ENCODE data around the gene SHF.

Gene SHF

DNA sequence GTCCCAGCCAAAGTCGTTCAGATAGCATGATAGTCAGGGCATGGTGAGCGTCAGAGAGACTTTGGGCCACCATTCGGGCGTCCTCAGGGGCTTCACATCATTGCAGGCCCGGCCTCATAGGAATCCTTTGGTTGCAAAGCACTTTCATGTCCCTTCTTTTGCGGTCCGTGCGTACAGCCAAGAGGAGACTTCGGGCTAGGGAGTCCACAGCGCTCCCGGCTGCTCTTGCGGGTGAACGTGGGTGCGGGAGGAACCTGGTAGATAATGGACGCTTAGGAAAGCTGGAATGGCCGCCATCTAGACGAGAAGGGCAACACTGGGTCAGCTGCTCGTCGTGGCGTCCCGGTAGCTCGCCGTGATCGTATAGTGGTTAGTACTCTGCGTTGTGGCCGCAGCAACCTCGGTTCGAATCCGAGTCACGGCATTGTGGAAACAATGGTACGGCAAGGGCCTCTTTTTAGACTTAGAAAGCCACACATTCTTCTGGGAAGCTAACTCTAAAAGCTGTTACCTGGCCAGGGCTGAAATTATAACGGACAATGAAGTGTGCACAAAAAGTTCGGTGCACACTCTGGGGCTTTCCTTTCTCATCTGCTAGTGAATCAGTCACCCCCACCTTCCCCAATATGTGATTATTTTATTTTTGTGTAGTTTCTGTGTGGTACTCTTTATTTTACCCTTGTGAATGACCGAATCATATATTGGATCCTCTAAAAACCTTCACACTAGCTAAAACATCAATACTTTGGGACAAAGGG is 13.2 kb upstream of the SHF start:
- TF ChIP-seq CTCF (IDR thresholded peaks at IDR 0.05; ENCODE audit: insufficient read depth, low read length, poor library complexity, severe bottlenecking): no peak
- Histone ChIP-seq H3K27me3 (replicated peaks; ENCODE audit: control insufficient read depth, insufficient read depth, low read length) (no peaks in the 10 kb centered on the region), H3K36me3 (ENCODE audit: control insufficient read depth, insufficient read depth, low read length) (no peaks in the 10 kb centered on the region), H3K4me3 (replicated peaks; ENCODE audit: low read depth, low read length) (peak overlapping the region; percentile 66)
- peak; percentile 89 for DNase-seq (ENCODE audit: extremely low read depth, insufficient read length)

DNA sequence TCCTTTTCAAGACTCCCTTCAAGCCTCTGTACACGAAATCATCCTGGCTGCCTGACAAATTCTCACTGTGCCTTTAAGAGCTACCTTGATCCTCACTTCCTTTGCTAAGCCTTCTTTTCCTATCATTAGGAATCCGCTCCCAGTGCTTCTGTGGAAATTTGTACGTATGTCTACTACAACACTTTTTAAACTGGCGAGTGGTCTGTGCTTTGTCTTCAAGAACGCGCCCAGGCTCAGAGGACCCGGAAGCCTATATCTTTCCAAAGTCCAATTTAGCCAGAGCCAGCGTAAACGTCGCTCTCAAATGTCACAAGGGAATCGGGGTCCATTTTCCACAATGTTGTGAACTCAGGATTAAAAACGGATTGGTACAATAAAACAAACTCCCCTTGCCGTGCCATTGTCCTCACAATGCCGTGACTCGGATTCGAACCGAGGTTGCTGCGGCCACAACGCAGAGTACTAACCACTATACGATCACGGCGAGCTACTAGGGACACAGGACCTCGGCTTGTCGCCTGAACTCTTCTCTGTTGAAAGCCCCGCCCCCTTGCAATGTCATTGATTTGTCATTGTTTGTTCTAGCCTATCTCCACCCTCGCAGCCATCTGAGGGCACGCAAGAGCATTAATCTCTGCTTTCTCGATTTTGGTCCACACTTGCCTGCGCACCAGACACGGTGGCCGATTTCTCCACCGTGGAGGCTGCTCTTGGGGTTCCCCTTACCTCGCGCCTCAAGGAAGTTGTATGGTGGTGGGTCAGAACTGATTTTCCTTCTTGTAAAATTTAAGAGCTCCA is 12.4 kb upstream of the SHF start:
- H3K4me3 ChIP-seq (replicated peaks; ENCODE audit: low read depth, low read length): peak overlapping the region; percentile 66
- TF ChIP-seq CTCF (IDR thresholded peaks at IDR 0.05; ENCODE audit: insufficient read depth, low read length, poor library complexity, severe bottlenecking): no peak
- no peaks in the 10 kb centered on the region for H3K36me3 ChIP-seq (ENCODE audit: control insufficient read depth, insufficient read depth, low read length)
- DNase-seq (ENCODE audit: extremely low read depth, insufficient read length): peak; percentile 89
- no peaks in the 10 kb centered on the region for H3K27me3 ChIP-seq (replicated peaks; ENCODE audit: control insufficient read depth, insufficient read depth, low read length)

GRCh38 chr15:45199136-45199810 is 11.5 kb upstream of the SHF start:
- TF ChIP-seq CTCF (IDR thresholded peaks at IDR 0.05; ENCODE audit: insufficient read depth, low read length, poor library complexity, severe bottlenecking): no peak
- peak; percentile 68 for DNase-seq (ENCODE audit: extremely low read depth, insufficient read length)
- H3K27me3 ChIP-seq (replicated peaks; ENCODE audit: control insufficient read depth, insufficient read depth, low read length): no peaks in the 10 kb centered on the region
- no peaks in the 10 kb centered on the region for H3K36me3 ChIP-seq (ENCODE audit: control insufficient read depth, insufficient read depth, low read length)
- H3K4me3 ChIP-seq (replicated peaks; ENCODE audit: low read depth, low read length): peak overlapping the region; percentile 84

- H3K36me3 ChIP-seq (ENCODE audit: control insufficient read depth, insufficient read depth, low read length): no peaks in the 10 kb centered on the region
- TF ChIP-seq CTCF (IDR thresholded peaks at IDR 0.05; ENCODE audit: insufficient read depth, low read length, poor library complexity, severe bottlenecking): peak; percentile 94
- DNase-seq (ENCODE audit: extremely low read depth, insufficient read length): peak; percentile 90
- no peaks in the 10 kb centered on the region for H3K27me3 ChIP-seq (replicated peaks; ENCODE audit: control insufficient read depth, insufficient read depth, low read length)
- H3K4me3 ChIP-seq (replicated peaks; ENCODE audit: low read depth, low read length): peak overlapping the region; percentile 84
These were observed 10.8 kb upstream of the SHF start for GRCh38 chr15:45198337-45199135.

DNA sequence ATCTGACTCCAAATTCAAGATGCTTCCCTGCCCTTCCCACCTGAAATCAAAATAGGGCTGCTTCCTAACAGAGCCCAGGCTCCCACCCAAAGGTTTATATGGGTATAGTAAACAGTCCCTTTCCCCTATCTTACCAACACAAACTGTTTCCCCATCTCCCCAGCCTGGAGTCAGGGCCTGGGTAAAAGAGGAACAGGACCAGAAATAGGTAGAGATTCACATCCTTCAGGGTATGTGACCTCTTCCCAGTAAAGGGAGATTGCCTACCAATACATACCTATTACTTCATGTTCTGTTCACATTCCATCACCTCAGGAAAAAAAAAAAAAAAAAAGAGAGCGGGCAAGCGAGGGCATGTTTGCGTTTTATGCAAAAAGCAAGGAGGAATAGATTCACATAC is 9.7 kb upstream of the SHF start:
- TF ChIP-seq CTCF (IDR thresholded peaks at IDR 0.05; ENCODE audit: insufficient read depth, low read length, poor library complexity, severe bottlenecking): no peak
- DNase-seq (ENCODE audit: extremely low read depth, insufficient read length): no peak
- H3K36me3 ChIP-seq (ENCODE audit: control insufficient read depth, insufficient read depth, low read length): no peaks in the 10 kb centered on the region
- H3K4me3 ChIP-seq (replicated peaks; ENCODE audit: low read depth, low read length): no peak overlapping the region; the same call in 1 of the 2 replicates
- H3K27me3 ChIP-seq (replicated peaks; ENCODE audit: control insufficient read depth, insufficient read depth, low read length): no peaks in the 10 kb centered on the region

All from GM06990 (cell line).